Gastroesophageal sphincter (tissue), 4 donors: ENCODE data around the gene CNBP. TPM values are rescaled to one million over a fixed set of nuclear protein-coding genes. Genes with fewer than 3 reads are reported as not detected.
A peak's percentile ranks its signal among the peaks of the same experiment; 100 is the strongest.

ENCODE experiments used
- ATAC-seq: fragments of 150-250 bp; one replicate; pipeline ENCODE4 v1.9.1; 2016; ENCODE audit warnings: mild to moderate bottlenecking, moderate library complexity
- H3K27ac ChIP-seq, 4 donors: fragments of 200-600 bp; sonication (generic) in 3 of 4; 1 replicate in 3 of 4; 2 replicates in 1 of 4; pipeline ENCODE4 v1.5.1; 2016 to 2019
- H3K27me3 ChIP-seq: fragments of 200-600 bp; sonication (generic); one replicate; pipeline ENCODE4 v1.5.1; 2019
- H3K36me3 ChIP-seq, 2 donors: fragments of 200-600 bp; sonication (generic); one replicate each; pipeline ENCODE4 v1.5.1; 2019; ENCODE audit warnings: control low read depth in 1 of 2
- H3K4me1 ChIP-seq, 3 donors: fragments of 200-600 bp; sonication (generic); 1 replicate in 2 of 3; 2 replicates in 1 of 3; pipeline ENCODE4 v1.5.1; 2016 to 2019; ENCODE audit warnings: control low read depth in 2 of 3
- H3K4me3 ChIP-seq, 2 donors: fragments of 200-600 bp; sonication (generic); one replicate each; pipeline ENCODE4 v1.5.1; 2019; ENCODE audit warnings: mild to moderate bottlenecking in 1 of 2, moderate library complexity in 1 of 2
- H3K9me3 ChIP-seq, 3 donors: fragments of 200-600 bp; sonication (generic); one replicate each; pipeline ENCODE4 v1.5.1; 2017 to 2019; ENCODE audit warnings: control low read depth in 2 of 3
- CTCF ChIP-seq, 4 experiments: fragments of 200-600 bp in 2 of 4; fragments of 450-650 bp in 2 of 4; sonication (generic) in 1 of 4; IDR thresholded peaks; one replicate each; pipeline ENCODE4 v1.5.1; 2017 to 2019; ENCODE audit warnings: antibody characterized with exemption in 4 of 4, mild to moderate bottlenecking in 2 of 4, moderate library complexity in 2 of 4
- EP300 ChIP-seq: sonication (generic); formaldehyde crosslinking; IDR thresholded peaks from one replicate; pipeline ENCODE4 v1.6.1; 2017; ENCODE audit warnings: antibody characterized with exemption, mild to moderate bottlenecking
- POLR2A ChIP-seq, 2 donors: fragments of 450-650 bp; IDR thresholded peaks; one replicate each; pipeline ENCODE4 v1.6.1; 2017; ENCODE audit warnings: antibody characterized with exemption in 2 of 2, mild to moderate bottlenecking in 2 of 2, moderate library complexity in 1 of 2
- POLR2AphosphoS5 ChIP-seq: sonication (generic); formaldehyde crosslinking; IDR thresholded peaks from one replicate; pipeline ENCODE4 v1.6.1; 2017; ENCODE audit warnings: antibody characterized with exemption
- WGBS, 2 donors: methylation state at CpG; one replicate each; pipeline ENCODE4 v1.1.5; 2018; ENCODE audit warnings: low coverage in 1 of 2; 5-methylcytosine and 5-hydroxymethylcytosine counted together
- total RNA-seq, 4 donors: library from RNA; depleted of rRNA; stranded (reverse); fragments of >200 nt; gene quantifications; one replicate each; pipeline ENCODE4 v1.1.0, GENCODE V29; 2016

CNBP gene
- total RNA-seq, 4 donors from 2014 or later: 420 to 667 (median 590) TPM

DNA sequence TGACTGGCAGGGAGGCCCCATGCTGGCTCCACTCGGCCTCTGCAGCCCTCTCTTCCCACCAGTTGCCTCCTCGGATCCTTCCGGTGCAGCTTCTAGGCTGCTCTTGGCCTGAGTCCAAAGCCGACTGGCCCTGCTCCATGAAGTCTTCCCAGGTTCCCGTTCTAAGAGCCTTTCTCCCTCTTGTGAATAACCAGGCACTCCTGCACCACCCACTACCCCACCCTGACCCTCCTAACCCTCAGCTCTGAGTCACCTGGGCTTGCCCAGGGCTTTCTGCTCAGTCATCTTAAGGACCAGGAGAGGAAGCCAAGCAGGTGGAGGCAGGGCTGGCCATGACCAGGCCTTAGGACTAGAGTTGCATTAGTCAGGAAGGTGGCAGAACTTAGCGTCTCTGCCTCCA, 28.1 kb upstream of the CNBP start:
- Histone ChIP-seq H3K36me3 (no peaks in the 10 kb centered on the region), H3K4me3 (no peak overlapping the region), H3K27ac (peak overlapping the region in 3 of 4 donors; percentile 9 to 30 (median 22)), H3K27me3 (peaks cover 4% of the 10 kb centered on the region), H3K4me1 (peaks cover 0 to 26% (median 15%) of the 10 kb centered on the region in 3 donors), H3K9me3 (no peaks in the 10 kb centered on the region)
- WGBS, 2 donors: 17 to 45% methylated on average over 4 to 6 of the region's 6 CpGs
- peak; percentile 72 for ATAC-seq
- peak; percentile 85 for TF ChIP-seq POLR2AphosphoS5
- no peak for TF ChIP-seq CTCF (IDR thresholded peaks at IDR 0.05)

- Histone ChIP-seq H3K36me3 (no peaks in the 10 kb centered on the region), H3K4me1 (peaks cover 0 to 26% (median 15%) of the 10 kb centered on the region in 3 donors), H3K27me3 (peaks cover 2% of the 10 kb centered on the region), H3K27ac (peak overlapping the region in 3 of 4 donors; percentile 9 to 30 (median 22)), H3K9me3 (no peaks in the 10 kb centered on the region), H3K4me3 (no peak overlapping the region)
- WGBS, 2 donors: 50 to 67% methylated on average over 1 of the region's 1 CpG
- peak; percentile 61 for ATAC-seq
- no peak for TF ChIP-seq EP300
- TF ChIP-seq POLR2AphosphoS5: no peak
- no peak for TF ChIP-seq POLR2A (IDR thresholded peaks at IDR 0.05)
- TF ChIP-seq CTCF (IDR thresholded peaks at IDR 0.05): no peak
Measured at GRCh38 chr3:129211345-129211744, 27.6 kb upstream of the CNBP start.

- H3K9me3 ChIP-seq: no peaks in the 10 kb centered on the region
- peaks cover 0 to 26% (median 15%) of the 10 kb centered on the region in 3 donors for H3K4me1 ChIP-seq
- H3K36me3 ChIP-seq: no peaks in the 10 kb centered on the region
- no peak for ATAC-seq
- 21 to 44% methylated on average over 3 to 4 of the region's 4 CpGs for WGBS, 2 donors
- TF ChIP-seq EP300 (no peak), POLR2A (IDR thresholded peaks at IDR 0.05) (no peak), CTCF (IDR thresholded peaks at IDR 0.05) (no peak), POLR2AphosphoS5 (peak; percentile 49)
- H3K4me3 ChIP-seq: no peak overlapping the region
- H3K27me3 ChIP-seq: no peaks in the 10 kb centered on the region
- peak overlapping the region in 3 of 4 donors; percentile 22 to 61 (median 50) for H3K27ac ChIP-seq
Measured at GRCh38 chr3:129207479-129207878, 23.8 kb upstream of the CNBP start.

DNA sequence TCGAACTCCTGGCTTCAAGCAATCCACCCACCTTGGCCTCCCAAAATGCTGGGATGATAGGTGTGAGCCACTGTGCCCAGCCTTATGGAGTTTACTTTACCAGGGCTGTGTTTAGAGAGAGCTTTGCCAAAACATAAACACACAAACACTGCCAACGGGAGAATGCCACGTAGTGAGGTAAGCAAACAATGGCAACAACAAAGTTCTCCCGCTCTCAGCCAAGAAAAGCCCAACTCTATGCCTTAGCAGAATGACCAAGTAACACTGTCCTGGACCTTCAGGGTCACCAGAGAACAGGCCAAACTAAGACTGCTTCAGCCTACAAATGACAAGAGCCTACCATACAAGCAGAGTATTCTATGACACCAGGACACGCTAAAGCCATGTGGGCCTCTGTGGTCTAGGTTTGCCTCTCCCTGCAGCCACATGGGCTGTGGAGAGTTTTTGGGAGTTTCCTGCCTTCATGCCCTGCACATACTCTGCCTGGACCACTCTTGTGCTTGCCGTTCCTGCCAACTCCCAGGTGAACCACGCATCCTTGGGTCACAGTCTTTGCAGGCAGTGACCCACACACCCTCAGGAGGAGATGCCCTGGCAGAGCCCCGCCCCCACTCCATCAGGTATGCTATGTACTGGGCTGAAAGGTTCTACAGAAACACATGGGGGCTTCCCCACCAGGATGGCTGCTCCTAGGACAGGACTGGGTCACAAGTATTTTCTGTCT, 21.6 kb upstream of the CNBP start:
- H3K4me3 ChIP-seq: no peak overlapping the region
- H3K27ac ChIP-seq: no peak overlapping the region
- H3K27me3 ChIP-seq: no peaks in the 10 kb centered on the region
- no peak for TF ChIP-seq POLR2AphosphoS5
- no peak for TF ChIP-seq POLR2A (IDR thresholded peaks at IDR 0.05)
- no peak for TF ChIP-seq EP300
- TF ChIP-seq CTCF (IDR thresholded peaks at IDR 0.05): no peak
- H3K9me3 ChIP-seq: no peaks in the 10 kb centered on the region
- H3K4me1 ChIP-seq: peaks cover 0 to 13% (median 5%) of the 10 kb centered on the region in 3 donors
- no peak for ATAC-seq
- 75 to 100% methylated on average over 1 to 4 of the region's 8 CpGs for WGBS, 2 donors
- H3K36me3 ChIP-seq: no peaks in the 10 kb centered on the region

GRCh38 chr3:129204473-129204872, 20.8 kb upstream of the CNBP start:
- H3K27me3 ChIP-seq: no peaks in the 10 kb centered on the region
- no peak for TF ChIP-seq EP300
- TF ChIP-seq CTCF (IDR thresholded peaks at IDR 0.05): no peak
- TF ChIP-seq POLR2AphosphoS5: no peak
- no peak for TF ChIP-seq POLR2A (IDR thresholded peaks at IDR 0.05)
- peaks cover 0 to 13% (median 5%) of the 10 kb centered on the region in 3 donors for H3K4me1 ChIP-seq
- H3K36me3 ChIP-seq: no peaks in the 10 kb centered on the region
- no peak for ATAC-seq
- no peak overlapping the region for H3K4me3 ChIP-seq
- 66 to 100% methylated on average over 1 to 2 of the region's 2 CpGs for WGBS, 2 donors
- H3K9me3 ChIP-seq: no peaks in the 10 kb centered on the region
- H3K27ac ChIP-seq: no peak overlapping the region
